Tibial nerve (tissue), 4 donors: ENCODE data around the gene ZNF593. TPM values are rescaled to one million over a fixed set of nuclear protein-coding genes. Genes with fewer than 3 reads are reported as not detected.

ENCODE experiments used
- DNase-seq, 2 donors: peaks; one replicate each; pipeline ENCODE4 v3.0.0-alpha.2; 2019; ENCODE audit warnings: low spot score in 2 of 2
- H3K27ac ChIP-seq, 4 donors: fragments of 200-600 bp; sonication (generic) in 3 of 4; one replicate each; pipeline ENCODE4 v1.5.1; 2017 to 2019; ENCODE audit warnings: mild to moderate bottlenecking in 1 of 4
- H3K27me3 ChIP-seq, 2 donors: fragments of 200-600 bp; sonication (generic) in 1 of 2; one replicate each; pipeline versions ENCODE4 v1.5.1 to v1.6.0; 2017 to 2019
- H3K36me3 ChIP-seq, 3 donors: fragments of 200-600 bp; sonication (generic); one replicate each; pipeline ENCODE4 v1.5.1; 2018 to 2019
- H3K4me1 ChIP-seq, 4 donors: fragments of 200-600 bp; sonication (generic) in 3 of 4; one replicate each; pipeline ENCODE4 v1.5.1; 2017 to 2019
- H3K4me3 ChIP-seq, 4 donors: fragments of 200-600 bp; sonication (generic) in 3 of 4; one replicate each; pipeline ENCODE4 v1.5.1; 2017 to 2019; ENCODE audit warnings: mild to moderate bottlenecking in 1 of 4, moderate library complexity in 1 of 4
- H3K9me3 ChIP-seq, 4 donors: fragments of 200-600 bp; sonication (generic) in 3 of 4; one replicate each; pipeline ENCODE4 v1.5.1; 2017 to 2019
- EP300 ChIP-seq, 2 donors: sonication (generic); formaldehyde crosslinking; IDR thresholded peaks; one replicate each; pipeline ENCODE4 v1.6.1; 2017; ENCODE audit warnings: antibody characterized with exemption in 2 of 2, mild to moderate bottlenecking in 1 of 2
- POLR2A ChIP-seq, 2 donors: fragments of 450-650 bp; IDR thresholded peaks; one replicate each; pipeline ENCODE4 v1.6.1; 2017; ENCODE audit warnings: antibody characterized with exemption in 2 of 2, mild to moderate bottlenecking in 2 of 2, moderate library complexity in 2 of 2
- WGBS, 2 donors: methylation state at CpG; one replicate each; pipeline ENCODE4 v1.1.5; 2018; 5-methylcytosine and 5-hydroxymethylcytosine counted together
- total RNA-seq, 4 donors: library from RNA; depleted of rRNA; stranded (reverse); fragments of >200 nt; gene quantifications; one replicate each; pipeline ENCODE4 v1.1.0, GENCODE V29; 2016
- TF ChIP-seq, protein P1 (sequence below), 5 experiments: fragments of 200-600 bp in 3 of 5; fragments of 450-650 bp in 2 of 5; sonication (generic) in 3 of 5; IDR thresholded peaks; one replicate each; pipeline ENCODE4 v1.5.1; 2016 to 2019; ENCODE audit warnings: antibody characterized with exemption in 5 of 5, mild to moderate bottlenecking in 3 of 5, moderate library complexity in 2 of 5

Gene ZNF593
- total RNA-seq, 4 donors from 2014 or later: 24.9 to 46.5 (median 38.2) TPM

DNA sequence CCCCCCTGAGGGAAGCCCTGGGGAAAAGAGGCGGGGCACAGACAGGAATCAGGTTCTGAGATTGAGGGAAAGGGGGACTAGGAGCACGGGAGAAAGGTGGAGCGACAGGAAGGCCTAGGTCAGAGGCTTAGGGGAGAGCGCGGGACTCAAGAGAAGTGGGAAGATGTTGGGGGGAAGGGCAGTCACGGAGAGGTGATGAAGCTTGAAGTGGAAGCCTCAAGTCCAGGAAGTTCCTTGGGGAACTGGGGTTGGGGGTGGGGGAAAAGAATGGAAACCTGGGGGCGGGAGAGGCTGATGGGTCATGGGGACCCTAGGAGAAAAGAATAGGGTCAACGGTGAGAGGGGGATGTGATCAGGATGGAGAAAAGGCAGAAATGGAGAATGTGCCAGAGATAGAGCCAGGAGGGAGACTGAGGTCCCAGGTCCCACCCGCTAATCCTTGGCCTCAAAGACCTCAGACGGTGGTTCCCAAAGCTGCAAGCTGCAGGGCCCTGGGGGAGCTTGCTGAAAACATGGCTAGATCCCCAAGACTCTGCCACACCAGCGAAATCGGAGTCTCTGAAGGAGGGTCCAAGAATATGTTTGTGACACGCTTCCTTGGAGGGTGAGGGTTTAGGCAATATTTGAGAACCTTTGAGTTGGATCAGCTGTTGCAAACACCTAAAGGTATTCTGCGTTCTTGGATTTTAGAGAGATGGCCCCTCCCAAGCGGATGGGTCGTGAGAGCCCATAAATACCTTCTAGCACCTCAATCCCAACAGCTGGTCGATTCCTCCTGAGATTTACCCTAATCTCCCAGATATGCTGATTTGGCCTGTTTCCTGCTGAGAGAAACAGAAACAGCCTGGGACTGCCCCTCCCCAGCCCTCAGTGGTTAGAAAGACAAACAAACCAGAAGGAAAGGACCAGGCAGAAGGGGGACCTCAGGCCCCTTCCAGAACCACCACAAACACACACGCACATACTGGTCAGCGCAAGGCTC, 4.6 kb upstream of the ZNF593 start:
- Histone ChIP-seq H3K27ac (peak overlapping the region; percentile 20 to 82 (median 54)), H3K9me3 (no peaks in the 10 kb centered on the region), H3K4me3 (peak overlapping the region in 2 of 4 donors; percentile 37 to 54), H3K4me1 (peaks cover 0 to 42% (median 9%) of the 10 kb centered on the region in 4 donors), H3K27me3 (peaks cover 0 to 8% of the 10 kb centered on the region in 2 donors), H3K36me3 (no peaks in the 10 kb centered on the region)
- WGBS, 2 donors: 61 to 71% methylated on average over 19 of the region's 19 CpGs
- TF ChIP-seq EP300 (IDR thresholded peaks at IDR 0.05) (no peak), POLR2A (IDR thresholded peaks at IDR 0.05) (no peak)
- TF ChIP-seq, protein P1, sequence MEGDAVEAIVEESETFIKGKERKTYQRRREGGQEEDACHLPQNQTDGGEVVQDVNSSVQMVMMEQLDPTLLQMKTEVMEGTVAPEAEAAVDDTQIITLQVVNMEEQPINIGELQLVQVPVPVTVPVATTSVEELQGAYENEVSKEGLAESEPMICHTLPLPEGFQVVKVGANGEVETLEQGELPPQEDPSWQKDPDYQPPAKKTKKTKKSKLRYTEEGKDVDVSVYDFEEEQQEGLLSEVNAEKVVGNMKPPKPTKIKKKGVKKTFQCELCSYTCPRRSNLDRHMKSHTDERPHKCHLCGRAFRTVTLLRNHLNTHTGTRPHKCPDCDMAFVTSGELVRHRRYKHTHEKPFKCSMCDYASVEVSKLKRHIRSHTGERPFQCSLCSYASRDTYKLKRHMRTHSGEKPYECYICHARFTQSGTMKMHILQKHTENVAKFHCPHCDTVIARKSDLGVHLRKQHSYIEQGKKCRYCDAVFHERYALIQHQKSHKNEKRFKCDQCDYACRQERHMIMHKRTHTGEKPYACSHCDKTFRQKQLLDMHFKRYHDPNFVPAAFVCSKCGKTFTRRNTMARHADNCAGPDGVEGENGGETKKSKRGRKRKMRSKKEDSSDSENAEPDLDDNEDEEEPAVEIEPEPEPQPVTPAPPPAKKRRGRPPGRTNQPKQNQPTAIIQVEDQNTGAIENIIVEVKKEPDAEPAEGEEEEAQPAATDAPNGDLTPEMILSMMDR (IDR thresholded peaks at IDR 0.05): no peak
- no peak for DNase-seq

DNA sequence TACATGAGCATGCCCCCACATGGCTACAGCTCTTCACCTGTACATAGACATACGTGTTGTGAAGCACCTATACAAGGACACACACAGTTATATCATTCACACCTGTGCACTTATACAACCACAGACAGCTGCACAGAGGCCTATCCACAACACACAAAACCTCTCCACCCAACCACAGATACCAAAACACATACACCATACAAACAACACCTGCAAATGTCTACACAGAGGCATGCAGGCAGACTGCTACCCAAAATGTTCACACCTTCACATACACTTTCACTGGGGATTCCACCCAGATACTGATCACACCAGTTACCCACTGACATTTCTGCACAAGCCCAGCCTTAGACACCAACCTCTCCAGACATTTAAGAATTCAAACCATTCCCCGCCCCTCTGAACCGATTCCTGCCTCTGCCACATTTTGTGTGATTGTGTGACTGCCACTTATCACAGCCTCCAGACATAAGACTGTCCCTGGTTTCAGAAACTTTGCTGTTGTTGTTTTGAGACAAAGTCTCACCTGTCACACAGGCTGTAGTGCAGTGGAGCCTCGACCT, 2.9 kb upstream of the ZNF593 start:
- Histone ChIP-seq H3K27ac (no peak overlapping the region), H3K4me3 (no peak overlapping the region), H3K4me1 (peaks cover 0 to 42% (median 11%) of the 10 kb centered on the region in 4 donors), H3K9me3 (no peaks in the 10 kb centered on the region), H3K36me3 (peaks cover 0 to 10% (median 0%) of the 10 kb centered on the region in 3 donors), H3K27me3 (no peaks in the 10 kb centered on the region)
- WGBS, 2 donors: 76 to 82% methylated on average over 4 of the region's 4 CpGs
- no peak for DNase-seq
- TF ChIP-seq, protein P1 (IDR thresholded peaks at IDR 0.05): no peak
- no peak for TF ChIP-seq POLR2A (IDR thresholded peaks at IDR 0.05)
- TF ChIP-seq EP300 (IDR thresholded peaks at IDR 0.05): no peak

DNA sequence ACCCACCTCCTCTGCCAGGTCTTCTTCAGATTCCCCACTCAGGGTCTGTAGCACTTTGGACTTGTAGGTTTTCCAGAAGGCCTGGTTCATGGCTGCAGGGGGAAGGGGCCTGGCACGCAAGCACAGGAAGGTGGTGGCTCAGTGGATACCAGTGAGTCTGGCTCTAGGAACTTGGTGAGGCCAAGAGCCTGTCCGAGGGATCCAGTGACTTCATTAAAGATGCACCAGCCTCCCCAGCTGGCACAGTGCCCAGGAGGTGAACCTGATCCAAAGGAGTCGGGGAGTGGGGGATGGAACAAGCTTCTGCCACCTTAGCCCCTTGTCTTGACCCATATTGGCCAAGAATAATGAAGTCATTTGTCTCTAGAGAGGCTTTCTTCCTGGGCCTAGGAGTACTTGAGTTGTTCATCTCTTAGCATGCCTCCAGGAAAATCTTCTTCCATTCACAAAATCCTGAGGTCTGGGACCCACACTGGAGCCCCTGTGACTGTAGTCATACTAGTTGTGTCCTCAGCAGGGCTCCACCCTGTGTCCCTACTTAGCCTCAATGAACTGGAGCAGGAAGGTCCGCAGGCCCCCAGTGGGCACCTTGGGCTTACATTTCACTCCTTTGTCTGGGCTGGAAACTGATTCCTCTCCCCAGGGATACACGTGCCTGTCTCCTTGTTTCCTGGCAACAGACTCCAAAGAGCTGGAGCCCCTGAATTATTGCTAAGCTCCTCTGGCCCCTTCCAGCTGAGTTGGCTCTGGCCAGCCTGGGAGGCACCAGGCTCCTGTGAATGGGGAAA, 1.1 kb upstream of the ZNF593 start, which contains the start of gene C1orf232:
Gene C1orf232 (minus strand): TSS at position 554 of the 788 bp plus-strand sequence. CDS start 464 bp downstream, at position 90.
- Histone ChIP-seq H3K27me3 (no peaks in the 10 kb centered on the region), H3K9me3 (no peaks in the 10 kb centered on the region), H3K4me1 (peaks cover 0 to 33% (median 11%) of the 10 kb centered on the region in 4 donors), H3K4me3 (peak within 1 kb of the TSS; percentile 84 to 96 (median 87)), H3K36me3 (peaks cover 0 to 18% (median 0%) of the 10 kb centered on the region in 3 donors), H3K27ac (peak within 1 kb of the TSS; percentile 69 to 86 (median 85))
- 57 to 72% methylated on average over 5 of the region's 5 CpGs for WGBS, 2 donors
- no peak for TF ChIP-seq EP300 (IDR thresholded peaks at IDR 0.05)
- no peak for TF ChIP-seq POLR2A (IDR thresholded peaks at IDR 0.05)
- TF ChIP-seq, protein P1 (IDR thresholded peaks at IDR 0.05): no peak
- no peak for DNase-seq

DNA sequence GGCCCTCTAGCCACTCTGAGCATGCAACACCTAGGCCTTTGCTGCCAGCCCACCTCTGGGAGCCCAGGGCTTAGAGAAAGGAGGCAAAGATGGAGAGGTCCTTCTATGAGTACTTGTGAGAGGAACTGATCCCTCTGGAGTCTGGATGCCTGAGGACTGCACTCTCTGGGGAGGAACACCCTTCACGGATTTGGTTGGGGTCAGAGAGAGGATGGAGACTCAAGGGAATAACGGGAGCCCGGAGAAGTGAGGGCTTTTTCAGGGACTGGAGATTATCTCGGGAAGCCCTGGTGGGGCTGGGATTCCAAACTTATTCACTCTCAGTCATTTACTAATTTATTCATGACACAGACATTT, 532 bp upstream of the ZNF593 start:
- peak overlapping the region; percentile 69 to 86 (median 85) for H3K27ac ChIP-seq

DNA sequence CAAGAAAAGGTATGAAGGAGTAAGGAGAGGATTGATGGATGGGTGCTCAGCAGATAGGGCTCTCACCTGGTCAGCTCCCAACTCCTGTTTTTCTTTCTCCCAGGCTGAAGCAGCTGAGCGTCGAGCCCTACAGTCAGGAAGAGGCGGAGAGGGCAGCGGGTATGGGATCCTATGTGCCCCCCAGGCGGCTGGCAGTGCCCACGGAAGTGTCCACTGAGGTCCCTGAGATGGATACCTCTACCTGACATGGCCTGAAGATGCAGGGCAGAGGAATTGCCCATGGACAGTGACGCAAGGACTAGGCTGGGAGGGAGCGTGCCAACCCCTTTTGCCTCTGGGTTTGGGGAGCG, 739 bp downstream of the ZNF593 start:
- H3K27ac ChIP-seq: peak overlapping the region in 3 of 4 donors; percentile 84 to 86 (median 86)
- 73 to 76% methylated on average over 9 of the region's 9 CpGs for WGBS, 2 donors
- TF ChIP-seq, protein P1 (IDR thresholded peaks at IDR 0.05): no peak
- no peak for TF ChIP-seq EP300 (IDR thresholded peaks at IDR 0.05)
- TF ChIP-seq POLR2A (IDR thresholded peaks at IDR 0.05): no peak

More for the DNA sequence above, 532 bp upstream of the ZNF593 start:
- 53 to 56% methylated on average over 4 of the region's 4 CpGs for WGBS, 2 donors
- DNase-seq: no peak
- H3K27me3 ChIP-seq: no peaks in the 10 kb centered on the region
- H3K9me3 ChIP-seq: no peaks in the 10 kb centered on the region
- TF ChIP-seq POLR2A (IDR thresholded peaks at IDR 0.05) (no peak), EP300 (IDR thresholded peaks at IDR 0.05) (no peak)
- peaks cover 0 to 18% (median 0%) of the 10 kb centered on the region in 3 donors for H3K36me3 ChIP-seq
- peak overlapping the region in 3 of 4 donors; percentile 84 to 89 (median 85) for H3K4me3 ChIP-seq
- H3K4me1 ChIP-seq: peaks cover 0 to 28% (median 7%) of the 10 kb centered on the region in 4 donors

More for the DNA sequence above, 739 bp downstream of the ZNF593 start:
- Histone ChIP-seq H3K27me3 (no peaks in the 10 kb centered on the region), H3K4me1 (peaks cover 0 to 22% (median 7%) of the 10 kb centered on the region in 4 donors), H3K36me3 (peaks cover 0 to 18% (median 0%) of the 10 kb centered on the region in 3 donors), H3K9me3 (no peaks in the 10 kb centered on the region), H3K4me3 (peak overlapping the region; percentile 84 to 96 (median 87))
- no peak for DNase-seq
